Stimulated activated CD4-positive, alpha-beta T cell treated with anti-CD3 and anti-CD28 coated beads, Interleukin-15, amount 100 ng/mL, for 1 hour (primary cell): ENCODE measurements around the gene LIPC.

Experiments used
- DNase-seq, 2 donors: peaks; one replicate each; pipeline ENCODE4 v3.0.0-alpha.2; 2020; ENCODE audit warnings: low read depth in 1 of 2, low spot score in 1 of 2

LIPC gene

DNA sequence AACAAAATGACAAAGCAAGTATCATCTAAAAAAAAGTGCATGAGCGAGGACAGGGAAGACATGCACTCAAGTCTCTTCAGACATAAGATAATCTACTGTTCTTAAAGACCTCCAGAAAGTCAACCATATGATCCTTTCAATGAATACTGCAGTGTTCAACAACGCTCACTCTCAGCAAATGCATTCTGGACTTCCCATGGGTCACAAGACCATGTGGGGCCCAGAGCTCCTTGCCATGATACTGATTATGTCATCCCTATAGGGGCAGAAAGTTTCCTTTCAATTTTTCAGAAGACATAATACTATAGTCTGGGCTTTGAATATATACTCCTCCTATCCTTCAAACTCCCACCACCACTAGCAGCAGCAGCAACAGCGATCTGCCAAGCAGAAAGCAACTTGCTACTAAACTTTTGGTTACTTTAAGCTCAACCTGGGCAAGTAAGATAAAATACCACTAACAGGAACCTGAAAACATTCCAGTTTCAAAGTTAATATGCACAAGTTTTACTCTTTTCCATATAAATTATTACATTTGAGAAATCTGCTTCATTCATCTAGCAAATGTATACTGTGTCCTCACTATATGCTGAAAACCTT lies 174.2 kb downstream of the LIPC start:
- DNase-seq = no peak

DNA sequence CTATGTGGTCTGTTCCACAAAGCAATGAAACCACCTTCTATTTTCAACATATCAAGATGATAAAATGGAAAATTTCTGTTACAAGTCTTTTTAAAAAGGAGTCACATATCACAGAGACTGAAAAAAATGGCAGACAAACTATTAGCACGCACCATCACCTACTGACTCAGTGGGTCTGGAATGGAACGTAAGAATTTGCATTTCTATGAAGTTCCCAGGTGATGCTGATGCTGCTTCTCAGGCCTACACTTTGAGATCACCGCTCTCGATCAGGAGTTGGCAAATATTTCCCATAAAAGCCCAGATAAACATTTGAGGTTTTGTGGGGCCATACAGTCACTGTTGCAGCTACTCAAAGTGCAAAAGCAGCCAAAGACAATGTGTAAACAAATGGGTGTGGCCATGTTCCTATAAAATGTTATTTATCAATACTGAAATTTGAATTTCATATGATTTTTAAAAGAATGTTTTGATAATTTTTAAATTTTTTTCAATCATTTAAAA lies 174.8 kb downstream of the LIPC start:
- no peak for DNase-seq

DNA sequence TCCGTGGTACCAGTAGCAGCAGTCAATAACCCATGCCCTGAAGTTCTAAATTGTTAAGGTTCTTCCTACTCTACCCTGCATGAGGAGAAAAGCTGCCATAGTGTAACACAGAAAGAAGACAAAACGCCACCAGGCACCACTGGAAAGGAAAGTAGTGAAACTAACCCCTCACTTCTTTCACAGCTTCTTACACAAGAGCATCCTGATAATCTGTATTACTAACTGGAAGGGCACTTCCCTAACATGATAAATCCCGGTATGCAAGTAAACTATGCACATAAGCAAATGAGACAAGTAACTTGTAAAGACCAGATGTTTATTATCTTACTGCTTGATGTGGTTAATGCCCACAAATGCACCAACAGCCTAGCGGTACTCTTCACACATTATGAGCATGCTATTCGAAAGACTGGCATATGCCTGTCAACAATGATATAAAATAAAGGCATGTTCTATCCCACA lies 176.4 kb downstream of the LIPC start:
- no peak for DNase-seq

DNA sequence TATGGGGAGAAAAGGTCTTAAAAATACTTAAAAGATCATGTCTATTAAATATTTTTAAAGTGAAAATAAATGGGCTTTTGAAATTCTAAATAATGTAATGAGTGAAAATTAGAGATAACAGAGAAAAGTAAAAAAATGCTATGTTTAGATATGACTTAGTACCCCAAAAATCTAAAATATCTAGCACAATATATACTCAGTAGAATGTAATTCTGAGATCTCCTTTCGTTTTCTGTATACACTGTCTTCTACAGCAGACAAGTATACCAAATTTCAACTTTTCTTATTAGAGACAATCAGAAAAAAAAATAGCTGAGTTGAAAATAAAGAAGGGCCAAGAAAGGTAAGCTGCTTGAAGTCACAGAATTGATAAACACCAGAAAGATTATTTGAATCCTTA lies 176.9 kb downstream of the LIPC start:
- DNase-seq = no peak

DNA sequence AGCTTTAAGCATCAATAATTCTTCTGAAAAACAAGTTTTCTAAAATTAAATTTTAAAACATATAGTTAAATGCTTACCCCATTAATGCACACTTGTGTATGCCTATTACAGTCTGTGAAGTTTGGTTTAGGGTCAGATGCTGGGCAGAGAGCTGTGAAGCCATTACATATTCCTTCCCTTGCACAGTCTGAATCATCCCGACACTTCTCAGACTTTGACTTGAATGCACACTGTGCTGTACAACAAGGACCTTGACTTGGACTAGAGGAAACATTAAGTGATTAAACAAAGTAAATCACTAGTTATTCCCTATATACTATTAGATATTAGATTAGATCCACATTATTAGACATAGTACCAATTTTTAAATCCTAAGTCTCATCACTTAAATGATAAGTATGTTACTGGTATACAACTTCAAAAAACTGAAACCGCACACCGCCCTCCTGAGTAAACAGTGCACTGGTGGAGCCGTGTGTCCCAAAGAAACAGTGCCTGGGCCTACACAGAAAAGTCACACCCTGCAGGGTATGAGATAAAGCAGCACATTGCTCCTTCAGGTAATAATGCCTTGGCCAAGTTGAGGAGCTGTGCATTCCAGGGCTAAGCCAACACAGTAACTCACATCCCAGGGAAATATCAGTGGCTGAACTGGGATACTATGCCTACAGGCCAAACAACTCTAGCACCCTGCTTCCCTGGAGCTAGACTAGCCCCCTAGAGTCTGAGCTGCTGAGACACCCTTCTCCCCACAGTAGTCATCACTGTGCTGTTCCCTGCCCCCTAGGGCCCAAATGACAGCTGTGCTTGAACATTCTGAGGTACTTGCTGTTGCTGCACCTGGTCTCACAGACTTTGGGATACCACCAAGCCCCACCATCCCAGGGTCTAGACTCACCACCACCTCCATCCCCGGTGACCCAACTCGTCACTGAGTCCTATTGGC lies 180.2 kb downstream of the LIPC start:
- DNase-seq = no peak

DNA sequence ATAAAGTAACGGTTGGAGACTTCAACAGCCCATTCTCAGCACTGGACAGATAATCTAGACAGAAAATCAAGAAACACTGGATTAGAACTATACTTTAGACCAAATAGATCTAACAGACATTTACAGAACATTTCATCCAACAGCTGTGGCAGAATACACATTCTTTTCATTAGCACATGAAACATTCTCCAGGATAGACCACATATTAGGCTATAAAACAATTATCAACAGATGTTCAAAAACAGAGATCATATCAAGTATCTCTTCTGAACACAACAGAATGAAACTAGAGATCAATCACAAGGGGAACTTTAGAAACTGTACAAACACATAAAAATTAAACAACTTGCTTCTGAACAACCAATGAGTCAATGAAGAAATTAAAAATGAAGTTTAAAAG lies 184.4 kb downstream of the LIPC start:
- DNase-seq = no peak
